ENCODE results near the gene SPPL2A.

The SPPL2A gene

GRCh38 chr15:50765195-50765967 is at the start of gene SPPL2A:
Gene SPPL2A, minus strand, starts transcription at chr15:50765706. Its CDS starts 173 bp downstream, at chr15:50765533.
- TF ChIP-seq CTCF (IDR thresholded peaks at IDR 0.05): no peak

- TF ChIP-seq CTCF (IDR thresholded peaks at IDR 0.05): no peak
Observed at GRCh38 chr15:50814634-50815033, 49.1 kb upstream of the SPPL2A start.

- TF ChIP-seq CTCF (IDR thresholded peaks at IDR 0.05): no peak
Observed at GRCh38 chr15:50813865-50814264, 48.4 kb upstream of the SPPL2A start.

- no peak for TF ChIP-seq CTCF (IDR thresholded peaks at IDR 0.05)
Observed at GRCh38 chr15:50813089-50813488, 47.6 kb upstream of the SPPL2A start.

GRCh38 chr15:50810128-50810527 is 44.6 kb upstream of the SPPL2A start:
- no peak for TF ChIP-seq CTCF (IDR thresholded peaks at IDR 0.05)

GRCh38 chr15:50808728-50809127 is 43.2 kb upstream of the SPPL2A start:
- TF ChIP-seq CTCF (IDR thresholded peaks at IDR 0.05): no peak

- no peak for TF ChIP-seq CTCF (IDR thresholded peaks at IDR 0.05)
Observed at GRCh38 chr15:50803479-50804180, 38.1 kb upstream of the SPPL2A start.

Data from LNCAP (cell line).